Peyer's patch (tissue), 4 donors: ENCODE data around the gene ZNF444. TPM values are rescaled to one million over a fixed set of nuclear protein-coding genes. Genes with fewer than 3 reads are reported as not detected.

Source experiments
- DNase-seq, 3 donors: peaks; one replicate each; pipeline ENCODE4 v3.0.0-alpha.2; 2017 to 2019
- H3K27ac ChIP-seq, 4 donors: fragments of 200-600 bp; sonication (generic); one replicate each; pipeline ENCODE4 v1.5.1; 2016 to 2019
- H3K27me3 ChIP-seq, 2 donors: fragments of 200-600 bp; sonication (generic); one replicate each; pipeline ENCODE4 v1.5.1; 2019
- H3K36me3 ChIP-seq, 3 donors: fragments of 200-600 bp; sonication (generic); one replicate each; pipeline ENCODE4 v1.5.1; 2016 to 2019
- H3K4me1 ChIP-seq, 4 donors: fragments of 200-600 bp; sonication (generic); one replicate each; pipeline ENCODE4 v1.5.1; 2016 to 2019
- H3K4me3 ChIP-seq, 4 donors: fragments of 200-600 bp; sonication (generic); 1 replicate in 3 of 4; 2 replicates in 1 of 4; pipeline ENCODE4 v1.5.1; 2016 to 2019; ENCODE audit warnings: mild to moderate bottlenecking in 1 of 4
- H3K9me3 ChIP-seq, 4 donors: fragments of 200-600 bp; sonication (generic); one replicate each; pipeline ENCODE4 v1.5.1; 2016 to 2019; ENCODE audit warnings: mild to moderate bottlenecking in 1 of 4
- CTCF ChIP-seq, 6 experiments: fragments of 450-650 bp in 4 of 6; fragments of 200-600 bp in 2 of 6; sonication (generic) in 1 of 6; IDR thresholded peaks; one replicate each; pipeline ENCODE4 v1.5.1; 2017 to 2019; ENCODE audit warnings: antibody characterized with exemption in 6 of 6, mild to moderate bottlenecking in 3 of 6, moderate library complexity in 1 of 6
- POLR2A ChIP-seq, 2 donors: fragments of 450-650 bp; IDR thresholded peaks; one replicate each; pipeline ENCODE4 v1.5.1; 2017; ENCODE audit warnings: antibody characterized with exemption in 2 of 2, mild to moderate bottlenecking in 2 of 2, moderate library complexity in 2 of 2
- total RNA-seq, 4 donors: library from RNA; depleted of rRNA; stranded (reverse); fragments of >200 nt; gene quantifications; one replicate each; pipeline ENCODE4 v1.1.0, GENCODE V29; 2016

ZNF444 gene
- total RNA-seq, 4 donors from 2014 or later, result 22.1 to 49.9 (median 33.2) TPM

- DNase-seq, result no peak
- Histone ChIP-seq H3K4me1 (peaks cover 18 to 88% (median 47%) of the 10 kb centered on the region in 4 donors), H3K27me3 (no peaks in the 10 kb centered on the region), H3K36me3 (peaks cover 0 to 6% (median 0%) of the 10 kb centered on the region in 3 donors), H3K27ac (peak overlapping the region in 2 of 4 donors; percentile 19 to 76), H3K4me3 (no peak overlapping the region), H3K9me3 (no peaks in the 10 kb centered on the region)
- TF ChIP-seq CTCF (IDR thresholded peaks at IDR 0.05) (no peak), POLR2A (IDR thresholded peaks at IDR 0.05) (no peak)
Observed at GRCh38 chr19:56114051-56114777, 26.9 kb upstream of the ZNF444 start.

- peaks cover 21 to 89% (median 52%) of the 10 kb centered on the region in 4 donors for H3K4me1 ChIP-seq
- peak overlapping the region in 1 of 4 donors; percentile 19 for H3K27ac ChIP-seq
- peaks cover 0 to 6% (median 0%) of the 10 kb centered on the region in 3 donors for H3K36me3 ChIP-seq
- no peak for DNase-seq
- H3K9me3 ChIP-seq, result no peaks in the 10 kb centered on the region
- H3K4me3 ChIP-seq, result no peak overlapping the region
- H3K27me3 ChIP-seq, result no peaks in the 10 kb centered on the region
- TF ChIP-seq CTCF (IDR thresholded peaks at IDR 0.05), result no peak
- no peak for TF ChIP-seq POLR2A (IDR thresholded peaks at IDR 0.05)
Observed at GRCh38 chr19:56114778-56115110, 26.3 kb upstream of the ZNF444 start.

DNA sequence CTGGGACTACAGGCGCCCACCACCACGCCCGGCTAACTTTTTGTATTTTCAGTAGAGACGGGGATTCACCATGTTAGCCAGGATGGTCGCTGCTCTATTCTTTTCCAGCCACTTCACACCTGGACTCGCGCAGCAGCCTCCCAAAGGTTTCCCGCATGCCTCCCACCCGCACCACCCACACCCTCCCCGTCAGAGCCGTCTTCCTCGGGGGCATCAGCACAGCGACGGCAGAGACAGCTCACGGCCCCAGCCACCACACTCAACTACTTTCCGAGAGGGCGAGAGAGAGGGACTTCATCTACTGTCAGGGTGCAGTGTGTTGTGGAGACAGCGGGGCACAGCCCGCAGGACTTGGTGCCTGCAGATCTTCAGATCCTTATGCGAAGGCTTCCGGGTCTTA lies 25.6 kb upstream of the ZNF444 start:
- H3K4me3 ChIP-seq, result no peak overlapping the region
- peaks cover 21 to 87% (median 52%) of the 10 kb centered on the region in 4 donors for H3K4me1 ChIP-seq
- no peaks in the 10 kb centered on the region for H3K27me3 ChIP-seq
- TF ChIP-seq CTCF (IDR thresholded peaks at IDR 0.05), result no peak
- TF ChIP-seq POLR2A (IDR thresholded peaks at IDR 0.05), result no peak
- no peaks in the 10 kb centered on the region for H3K9me3 ChIP-seq
- H3K27ac ChIP-seq, result no peak overlapping the region
- no peak for DNase-seq
- H3K36me3 ChIP-seq, result peaks cover 0 to 6% (median 0%) of the 10 kb centered on the region in 3 donors

GRCh38 chr19:56116606-56117005 lies 24.5 kb upstream of the ZNF444 start:
- H3K4me1 ChIP-seq, result peaks cover 13 to 76% (median 41%) of the 10 kb centered on the region in 4 donors
- DNase-seq, result no peak
- no peaks in the 10 kb centered on the region for H3K27me3 ChIP-seq
- H3K9me3 ChIP-seq, result no peaks in the 10 kb centered on the region
- H3K4me3 ChIP-seq, result no peak overlapping the region
- H3K27ac ChIP-seq, result no peak overlapping the region
- H3K36me3 ChIP-seq, result peaks cover 0 to 6% (median 0%) of the 10 kb centered on the region in 3 donors
- no peak for TF ChIP-seq CTCF (IDR thresholded peaks at IDR 0.05)
- no peak for TF ChIP-seq POLR2A (IDR thresholded peaks at IDR 0.05)

- H3K4me3 ChIP-seq, result no peak overlapping the region
- no peaks in the 10 kb centered on the region for H3K9me3 ChIP-seq
- no peaks in the 10 kb centered on the region for H3K27me3 ChIP-seq
- TF ChIP-seq POLR2A (IDR thresholded peaks at IDR 0.05), result no peak
- TF ChIP-seq CTCF (IDR thresholded peaks at IDR 0.05), result no peak
- H3K4me1 ChIP-seq, result peaks cover 8 to 68% (median 33%) of the 10 kb centered on the region in 4 donors
- peaks cover 0 to 6% (median 0%) of the 10 kb centered on the region in 3 donors for H3K36me3 ChIP-seq
- no peak overlapping the region for H3K27ac ChIP-seq
- DNase-seq, result peak in 1 of 3 donors; percentile 49
Observed at GRCh38 chr19:56117376-56117884, 23.7 kb upstream of the ZNF444 start.
